Thoracic aorta (tissue), 2 donors: ENCODE results near the gene RUNX1. TPM values are rescaled to one million over a fixed set of nuclear protein-coding genes. Genes with fewer than 3 reads are reported as not detected.

Experiments
- ATAC-seq: fragments of 150-250 bp; one replicate; pipeline ENCODE4 v1.8.0; 2017; ENCODE audit warnings: low read depth; ENCODE audit not compliant: insufficient number of reproducible peaks, low FRiP score
- DNase-seq: peaks from one replicate; pipeline ENCODE4 v3.0.0-alpha.2; 2020; ENCODE audit warnings: low spot score
- H3K27ac ChIP-seq, 2 donors: fragments of 200-600 bp; sonication (generic); 1 replicate in 1 of 2; 2 replicates in 1 of 2; pipeline ENCODE4 v1.5.1; 2016; ENCODE audit warnings: mild to moderate bottlenecking in 2 of 2, moderate library complexity in 2 of 2
- H3K27me3 ChIP-seq: fragments of 200-600 bp; sonication (generic); replicated peaks from 2 replicates; pipeline ENCODE4 v1.6.0; 2016; ENCODE audit warnings: mild to moderate bottlenecking; ENCODE audit not compliant: insufficient read depth
- H3K36me3 ChIP-seq: fragments of 200-600 bp; sonication (generic); one replicate; pipeline ENCODE4 v1.5.1; 2016
- H3K4me1 ChIP-seq, 2 donors: fragments of 200-600 bp; sonication (generic); 1 replicate in 1 of 2; 2 replicates in 1 of 2; pipeline versions ENCODE4 v1.5.1 to v1.6.0; 2016; ENCODE audit warnings: low read depth in 2 of 2, mild to moderate bottlenecking in 1 of 2; ENCODE audit not compliant: control insufficient read depth in 1 of 2
- H3K4me3 ChIP-seq: fragments of 200-600 bp; sonication (generic); 2 replicates; pipeline ENCODE4 v1.5.1; 2016; ENCODE audit warnings: mild to moderate bottlenecking
- H3K9me3 ChIP-seq: fragments of 200-600 bp; sonication (generic); 2 replicates; pipeline ENCODE4 v1.5.1; 2016
- CTCF ChIP-seq: fragments of 200-600 bp; sonication (generic); IDR thresholded peaks from one replicate; pipeline ENCODE4 v1.5.1; 2019; ENCODE audit warnings: antibody characterized with exemption
- total RNA-seq, 2 donors: library from RNA; depleted of rRNA; stranded (reverse); fragments of >200 nt; gene quantifications; one replicate each; pipeline versions ENCODE4 v1.1.0 to v1.2.3, GENCODE V29; 2016

The RUNX1 gene
- total RNA-seq, 2 donors from 2014 or later = 47.4 to 64.7 TPM

GRCh38 chr21:35015435-35016024 lies 33.6 kb downstream of the RUNX1 start:
- Histone ChIP-seq H3K4me1 (no peaks in the 10 kb centered on the region), H3K9me3 (no peaks in the 10 kb centered on the region), H3K27ac (no peak overlapping the region), H3K27me3 (no peaks in the 10 kb centered on the region), H3K36me3 (no peaks in the 10 kb centered on the region), H3K4me3 (no peak overlapping the region)
- no peak for TF ChIP-seq CTCF
- ATAC-seq (no peak), DNase-seq (no peak)

- H3K27me3 ChIP-seq = no peaks in the 10 kb centered on the region
- ATAC-seq (no peak), DNase-seq (no peak)
- no peak for TF ChIP-seq CTCF
- H3K27ac ChIP-seq = no peak overlapping the region
- H3K4me3 ChIP-seq = no peak overlapping the region
- no peaks in the 10 kb centered on the region for H3K9me3 ChIP-seq
- H3K4me1 ChIP-seq = no peaks in the 10 kb centered on the region
- H3K36me3 ChIP-seq = no peaks in the 10 kb centered on the region
Observed at GRCh38 chr21:35014302-35015041, 34.6 kb downstream of the RUNX1 start.

- Histone ChIP-seq H3K27me3 (no peaks in the 10 kb centered on the region), H3K36me3 (no peaks in the 10 kb centered on the region), H3K27ac (no peak overlapping the region), H3K4me3 (no peak overlapping the region), H3K9me3 (no peaks in the 10 kb centered on the region), H3K4me1 (no peaks in the 10 kb centered on the region)
- TF ChIP-seq CTCF = no peak
- ATAC-seq = no peak
- DNase-seq = no peak
Observed at GRCh38 chr21:35011681-35012080, 37.4 kb downstream of the RUNX1 start.

GRCh38 chr21:35010447-35010846 lies 38.7 kb downstream of the RUNX1 start:
- H3K4me1 ChIP-seq = no peaks in the 10 kb centered on the region
- no peak for DNase-seq
- no peaks in the 10 kb centered on the region for H3K36me3 ChIP-seq
- H3K9me3 ChIP-seq = no peaks in the 10 kb centered on the region
- no peak for TF ChIP-seq CTCF
- no peaks in the 10 kb centered on the region for H3K27me3 ChIP-seq
- no peak overlapping the region for H3K27ac ChIP-seq
- no peak for ATAC-seq
- H3K4me3 ChIP-seq = no peak overlapping the region

GRCh38 chr21:35007348-35007747 lies 41.8 kb downstream of the RUNX1 start:
- DNase-seq (no peak), ATAC-seq (no peak)
- Histone ChIP-seq H3K36me3 (no peaks in the 10 kb centered on the region), H3K4me3 (no peak overlapping the region), H3K9me3 (no peaks in the 10 kb centered on the region), H3K27ac (no peak overlapping the region), H3K27me3 (no peaks in the 10 kb centered on the region), H3K4me1 (no peaks in the 10 kb centered on the region)
- no peak for TF ChIP-seq CTCF
